Ureter (tissue), 1 donor: ENCODE results near the gene BOLA2B. TPM values are rescaled to one million over a fixed set of nuclear protein-coding genes. Genes with fewer than 3 reads are reported as not detected.
"Not testable (repeated sequence)": the region's sequence is repeated elsewhere in the genome, so short reads cannot be mapped to it uniquely, and the experiment has no call there.

Source experiments
- DNase-seq: peaks from one replicate; pipeline ENCODE4 v3.0.0-alpha.2; 2020; ENCODE audit warnings: low spot score
- total RNA-seq: library from RNA; stranded (reverse); gene quantifications from one replicate; pipeline ENCODE4 v1.2.4, GENCODE V29; 2023
- donor health status: DM: yes; HTN: yes; CAD: no.

The BOLA2B gene
- total RNA-seq, 1 donor from 2014 or later = 82.9 TPM

DNA sequence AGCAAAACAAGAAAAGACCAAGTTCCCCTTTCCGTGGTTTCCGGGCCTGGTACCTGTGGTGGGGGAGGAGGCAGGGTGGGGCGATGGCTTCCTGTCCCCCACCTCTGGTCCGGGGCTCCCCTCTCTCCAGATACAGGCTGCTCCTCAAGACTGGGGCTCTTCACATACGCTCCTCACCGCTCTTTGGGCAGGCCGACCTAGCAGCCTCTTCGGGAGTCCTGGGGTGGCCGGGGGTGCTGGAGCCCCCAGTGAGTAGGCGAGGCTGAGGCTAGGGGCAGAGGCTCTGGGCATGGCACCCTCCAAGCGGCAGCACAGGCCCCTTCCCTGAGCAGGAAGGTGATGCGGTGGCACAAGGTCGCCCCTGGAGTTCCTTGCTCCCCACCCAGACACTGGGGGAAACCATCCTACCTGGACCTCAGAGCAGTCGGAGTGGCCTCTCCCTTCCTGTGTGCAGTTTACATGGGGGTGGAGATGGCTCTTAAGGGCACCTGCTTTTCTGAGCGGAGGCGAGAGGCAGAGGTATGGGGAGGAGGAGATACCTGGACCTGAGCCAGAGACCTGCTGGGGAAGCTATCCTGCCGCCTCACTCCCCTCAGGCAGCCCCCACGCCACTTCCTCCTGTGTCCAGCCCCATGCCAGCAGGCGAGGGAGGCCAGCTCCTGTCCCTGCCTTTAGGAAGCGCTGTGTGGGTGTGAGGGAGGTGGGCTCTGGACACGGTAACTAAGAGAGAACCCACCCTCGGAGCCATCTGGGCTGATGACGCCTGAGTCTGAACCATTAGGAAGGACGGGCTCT lies 9.2 kb downstream of the BOLA2B start:
- DNase-seq = peak; percentile 62

DNA sequence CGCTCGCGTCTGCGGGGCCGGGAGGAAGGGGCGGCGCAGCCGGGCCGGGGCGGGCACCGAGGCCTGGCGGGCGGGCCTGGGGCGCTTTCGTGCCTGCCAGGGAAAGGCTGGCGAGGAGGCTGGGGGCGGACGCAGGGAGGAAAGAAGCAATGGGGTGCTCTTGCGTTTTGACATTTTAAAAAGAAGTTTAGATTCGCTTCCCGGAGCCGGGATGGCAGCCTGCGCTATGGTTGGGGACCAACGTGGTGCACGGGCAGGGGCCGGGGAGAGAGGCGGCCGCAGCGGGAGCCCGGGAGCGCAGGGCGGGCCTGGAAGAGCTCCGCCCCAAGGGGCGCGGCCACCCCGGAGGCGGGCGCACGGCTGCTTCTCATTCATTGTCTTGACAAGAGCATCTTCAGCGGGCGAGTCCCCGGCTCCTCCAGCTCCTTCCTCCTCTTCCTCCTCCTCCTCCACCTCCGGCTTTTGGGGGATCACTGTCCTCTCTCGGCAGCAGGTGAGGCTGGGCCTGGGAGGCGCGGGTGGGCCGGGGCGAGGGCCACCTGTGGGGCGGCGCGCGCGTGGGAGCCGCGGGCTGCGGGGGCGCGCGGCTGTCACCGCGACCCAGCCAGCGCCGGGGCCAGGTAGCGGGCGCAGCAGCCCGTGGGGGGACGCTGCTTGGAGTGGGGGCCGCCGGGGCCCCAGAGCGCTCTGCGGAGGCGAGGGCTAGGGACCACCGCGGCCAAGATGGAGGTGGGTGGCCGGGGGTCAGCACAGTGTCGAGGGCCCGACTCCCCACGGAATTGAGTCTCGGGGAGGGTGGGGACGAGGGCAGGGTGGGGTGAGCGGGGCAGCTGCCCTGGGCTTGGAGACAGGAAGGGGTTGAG lies 10.0 kb downstream of the BOLA2B start, which contains the start of gene CORO1A:
Gene CORO1A (plus strand): TSS at position 370 of the 863 bp plus-strand sequence. CDS start 1,608 bp downstream, outside the sequence.
- DNase-seq = peak; percentile 88

DNA sequence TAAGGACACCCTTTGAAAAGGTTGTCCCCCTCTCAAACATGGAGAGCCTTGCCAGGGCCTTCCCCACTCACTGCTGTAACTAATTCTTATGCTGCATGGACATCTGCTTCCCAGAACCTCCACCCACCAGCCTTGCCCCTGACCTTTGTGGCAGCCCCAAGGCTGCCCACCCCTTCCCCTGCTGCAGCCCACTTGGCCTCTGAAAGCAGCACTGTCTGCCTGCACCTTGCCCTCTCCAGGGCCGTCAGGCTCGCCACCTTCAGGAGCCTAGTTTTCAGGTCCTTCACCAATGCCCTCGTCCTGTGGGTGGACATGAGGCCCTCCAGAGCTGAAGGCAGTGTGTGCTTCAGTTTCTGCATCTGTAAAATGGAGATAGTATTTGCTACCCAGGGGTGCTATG lies 12.7 kb downstream of the BOLA2B start:
- DNase-seq = no peak

DNA sequence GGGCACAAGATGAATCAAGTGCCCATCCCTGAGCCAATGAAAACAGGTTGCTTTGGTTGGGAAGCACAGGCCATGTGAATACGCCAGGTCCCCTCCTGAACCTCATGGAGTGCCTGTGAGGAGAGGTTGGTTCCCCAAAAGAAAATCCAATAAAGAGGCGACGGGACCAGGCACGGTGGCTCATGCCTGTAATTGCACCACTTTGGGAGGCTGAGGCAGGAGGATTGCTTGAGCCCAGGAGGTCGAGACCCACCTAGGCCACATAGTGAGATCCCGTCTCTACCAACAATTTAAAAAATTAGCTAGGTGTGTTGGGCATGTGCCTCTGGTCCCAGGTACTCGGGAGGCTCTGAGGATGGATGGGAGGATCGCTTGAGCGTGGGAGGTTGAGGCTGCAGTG lies 13.5 kb downstream of the BOLA2B start:
- no peak for DNase-seq

DNA sequence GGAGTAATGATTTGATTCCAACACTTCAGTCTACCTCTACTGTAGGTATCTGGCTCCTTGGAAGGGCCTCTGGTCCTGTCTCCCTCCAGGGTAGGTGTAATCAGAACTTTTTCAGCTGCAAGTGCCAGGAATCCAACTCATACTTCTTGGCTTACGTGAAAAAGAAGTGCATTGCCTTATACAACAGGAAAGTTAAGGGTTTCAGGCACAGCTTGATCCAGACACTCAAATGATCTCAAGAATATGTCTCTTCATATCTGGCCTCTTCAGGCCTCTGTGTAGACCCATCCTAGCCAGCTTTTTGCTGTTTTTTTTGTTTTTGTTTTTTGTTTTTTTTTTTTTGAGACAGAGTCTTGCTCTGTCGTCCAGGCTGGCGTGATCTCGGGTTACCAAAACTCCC lies 14.3 kb downstream of the BOLA2B start:
- no peak for DNase-seq

GRCh38 chr16:30176876-30177275 lies 16.6 kb downstream of the BOLA2B start:
- DNase-seq = not testable (repeated sequence)

DNA sequence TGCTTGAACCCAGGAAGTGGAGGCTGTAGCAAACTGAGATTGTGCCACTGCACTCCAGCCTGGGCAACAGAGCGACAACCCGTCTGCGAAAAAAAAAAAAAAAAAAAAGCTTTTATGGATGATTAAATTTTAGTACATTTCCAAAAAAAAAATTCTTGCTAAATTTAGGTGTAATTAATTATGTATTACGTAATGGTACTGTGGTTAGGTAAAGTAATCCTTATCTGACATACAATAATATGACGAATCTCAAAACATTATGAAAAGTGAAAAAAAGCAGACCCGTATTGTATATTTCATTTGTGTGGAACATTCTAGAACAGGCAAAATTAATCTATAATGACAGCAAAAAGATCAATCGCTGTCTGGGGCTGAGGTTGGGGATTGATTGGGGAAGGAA lies 20.4 kb downstream of the BOLA2B start:
- DNase-seq = no peak

DNA sequence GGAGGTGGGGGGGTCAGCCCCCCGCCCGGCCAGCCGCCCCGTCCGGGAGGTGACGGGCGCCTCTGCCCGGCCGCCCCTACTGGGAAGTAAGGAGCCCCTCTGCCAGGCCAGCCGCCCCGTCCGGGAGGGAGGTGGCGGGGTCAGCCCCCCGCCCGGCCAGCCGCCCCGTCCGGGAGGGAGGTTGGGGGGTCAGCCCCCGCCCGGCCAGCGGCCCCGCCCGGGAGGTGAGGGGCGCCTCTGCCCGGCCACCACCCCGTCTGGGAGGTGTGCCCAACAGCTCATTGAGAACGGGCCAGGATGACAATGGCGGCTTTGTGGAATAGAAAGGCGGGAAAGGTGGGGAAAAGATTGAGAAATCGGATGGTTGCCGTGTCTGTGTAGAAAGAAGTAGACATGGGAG lies 23.3 kb downstream of the BOLA2B start:
- not testable (repeated sequence) for DNase-seq

DNA sequence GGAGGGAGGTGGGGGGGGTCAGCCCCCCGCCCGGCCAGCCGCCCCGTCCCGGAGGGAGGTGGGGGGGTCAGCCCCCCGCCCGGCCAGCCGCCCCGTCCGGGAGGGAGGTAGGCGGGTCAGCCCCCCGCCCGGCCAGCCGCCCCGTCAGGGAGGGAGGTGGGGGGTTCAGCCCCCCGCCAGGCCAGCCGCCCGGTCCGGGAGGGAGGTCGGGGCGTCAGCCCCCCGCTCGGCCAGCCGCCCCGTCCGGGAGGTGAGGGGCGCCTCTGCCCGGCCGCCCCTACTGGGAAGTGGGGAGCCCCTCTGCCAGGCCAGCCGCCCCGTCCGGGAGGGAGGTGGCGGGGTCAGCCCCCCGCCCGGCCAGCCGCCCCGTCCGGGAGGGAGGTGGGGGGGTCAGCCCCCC lies 24.1 kb downstream of the BOLA2B start:
- DNase-seq = not testable (repeated sequence)

DNA sequence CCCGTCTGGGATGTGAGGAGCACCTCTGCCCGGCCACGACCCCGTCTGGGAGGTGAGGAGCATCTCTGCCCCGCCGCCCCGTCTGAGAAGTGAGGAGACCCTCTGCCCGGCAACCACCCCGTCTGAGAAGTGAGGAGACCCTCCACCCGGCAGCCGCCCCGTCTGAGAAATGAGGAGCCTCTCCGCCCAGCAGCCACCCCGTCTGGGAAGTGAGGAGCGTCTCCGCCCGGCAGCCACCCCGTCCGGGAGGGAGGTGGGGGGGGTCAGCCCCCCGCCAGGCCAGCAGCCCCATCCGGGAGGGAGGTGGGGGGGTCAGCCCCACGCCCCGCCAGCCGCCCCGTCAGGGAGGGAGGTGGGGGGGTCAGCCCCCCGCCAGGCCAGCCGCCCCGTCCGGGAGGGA lies 24.7 kb downstream of the BOLA2B start:
- DNase-seq = not testable (repeated sequence)

GRCh38 chr16:30166202-30166902 lies 27.1 kb downstream of the BOLA2B start:
- DNase-seq = no peak

- no peak for DNase-seq
Observed at GRCh38 chr16:30163538-30163937, 29.9 kb downstream of the BOLA2B start.

GRCh38 chr16:30157214-30157613 lies 36.3 kb downstream of the BOLA2B start:
- no peak for DNase-seq

DNA sequence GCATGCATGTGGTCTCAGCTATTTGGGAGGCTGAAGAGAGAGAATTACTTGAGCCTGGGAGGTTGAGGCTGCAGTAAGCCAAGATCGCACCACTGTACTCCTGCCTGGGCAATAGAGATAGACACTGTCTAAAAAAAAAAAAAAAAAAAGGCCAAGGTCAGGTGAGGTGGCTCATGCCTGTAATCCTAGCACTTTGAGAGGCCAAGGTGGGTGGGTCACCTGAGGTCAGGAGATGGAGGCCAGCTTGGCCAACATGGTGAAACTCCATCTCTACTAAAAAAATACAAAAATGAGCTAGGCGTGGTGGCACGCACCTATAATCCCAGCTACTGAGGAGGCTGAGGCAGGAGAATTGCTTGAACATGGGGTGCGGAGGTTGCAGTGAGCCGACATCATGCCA lies 38.3 kb downstream of the BOLA2B start:
- no peak for DNase-seq

DNA sequence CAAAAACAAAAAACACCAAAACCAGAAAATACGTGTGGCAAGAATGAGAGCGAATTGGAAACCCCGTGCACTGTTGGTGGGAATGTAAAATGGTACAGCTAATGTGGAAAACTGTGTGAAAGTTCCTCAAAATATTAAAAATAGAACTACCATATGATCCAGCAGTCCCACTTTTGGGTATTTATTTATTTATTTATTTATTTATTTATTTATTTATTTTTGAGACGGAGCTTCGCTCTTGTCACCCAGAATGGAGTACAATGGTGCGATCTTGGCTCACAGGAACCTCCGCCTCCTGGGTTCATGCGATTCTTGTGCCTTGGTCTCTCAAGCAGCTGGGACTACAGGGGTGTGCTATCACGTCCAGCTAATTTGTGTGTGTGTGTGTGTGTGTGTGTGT lies 40.9 kb downstream of the BOLA2B start:
- DNase-seq = no peak

DNA sequence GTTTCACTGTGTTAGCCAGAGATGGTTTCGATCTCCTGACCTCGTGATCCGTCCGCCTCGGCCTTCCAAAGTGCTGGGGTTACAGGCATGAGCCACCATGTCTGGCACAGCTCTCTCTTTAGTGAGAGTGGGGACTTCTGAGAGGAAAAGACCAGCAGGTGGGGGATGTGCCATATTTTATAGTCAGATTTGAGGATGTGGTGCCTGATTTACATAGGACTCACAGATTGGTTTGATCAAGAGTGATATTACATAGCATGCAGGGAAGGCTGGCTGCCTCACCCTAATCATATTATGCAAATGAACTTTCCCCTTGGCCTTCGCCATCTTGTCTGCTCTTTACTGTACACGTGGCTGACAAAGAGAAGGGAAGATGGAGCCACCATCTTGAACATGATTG lies 42.4 kb downstream of the BOLA2B start:
- no peak for DNase-seq

GRCh38 chr16:30149250-30149930 lies 44.1 kb downstream of the BOLA2B start:
- no peak for DNase-seq

DNA sequence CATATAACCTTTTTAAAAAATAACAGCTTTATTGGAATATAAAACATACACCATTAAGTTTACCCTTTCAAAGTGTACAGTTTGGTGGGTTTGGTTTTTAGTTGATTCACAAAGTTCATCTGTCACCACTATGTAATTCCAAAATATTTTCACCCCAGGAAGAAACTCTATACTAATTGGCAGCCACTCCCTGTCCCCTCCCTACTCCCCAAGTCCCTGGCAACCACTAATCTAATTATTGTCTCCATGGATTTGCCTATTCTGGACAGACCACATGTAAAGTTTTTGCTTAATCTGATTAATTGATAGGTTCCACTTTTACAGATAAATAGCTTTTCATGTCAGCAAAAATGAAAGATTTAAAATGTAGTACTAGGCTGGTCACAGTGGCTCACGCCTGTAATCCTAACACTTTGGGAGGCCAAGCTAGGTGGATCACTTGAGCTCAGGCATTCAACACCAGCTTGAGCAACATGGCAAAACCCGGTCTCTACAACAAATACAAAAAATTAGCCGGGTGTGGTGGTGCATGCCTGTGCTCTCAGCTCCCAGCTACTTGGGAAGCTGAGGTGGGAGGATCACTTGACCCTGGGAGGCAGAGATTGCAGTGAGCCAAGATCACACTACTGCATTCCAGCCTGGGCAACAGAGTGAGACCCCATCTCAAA lies 45.5 kb downstream of the BOLA2B start:
- DNase-seq = no peak

DNA sequence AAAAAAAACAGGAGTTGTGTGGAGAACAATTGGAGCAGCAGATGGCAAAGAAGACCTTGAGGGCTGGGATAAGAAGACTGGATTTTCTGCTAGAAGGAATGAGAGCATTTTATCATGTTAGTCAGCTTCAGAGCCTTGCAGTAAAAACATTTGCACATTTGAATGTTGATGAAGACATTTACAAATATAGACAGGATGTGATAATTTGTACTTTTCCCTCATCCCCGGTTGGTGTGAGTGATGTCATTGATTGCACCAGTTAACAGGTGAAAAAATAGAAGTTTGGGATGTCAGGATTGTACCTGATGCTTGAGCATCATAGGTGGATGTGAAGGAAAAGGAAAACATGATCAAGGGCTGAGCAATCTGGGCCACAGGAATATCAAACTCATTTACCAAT lies 47.8 kb downstream of the BOLA2B start:
- no peak for DNase-seq

GRCh38 chr16:30144917-30145316 lies 48.5 kb downstream of the BOLA2B start:
- DNase-seq = no peak

DNA sequence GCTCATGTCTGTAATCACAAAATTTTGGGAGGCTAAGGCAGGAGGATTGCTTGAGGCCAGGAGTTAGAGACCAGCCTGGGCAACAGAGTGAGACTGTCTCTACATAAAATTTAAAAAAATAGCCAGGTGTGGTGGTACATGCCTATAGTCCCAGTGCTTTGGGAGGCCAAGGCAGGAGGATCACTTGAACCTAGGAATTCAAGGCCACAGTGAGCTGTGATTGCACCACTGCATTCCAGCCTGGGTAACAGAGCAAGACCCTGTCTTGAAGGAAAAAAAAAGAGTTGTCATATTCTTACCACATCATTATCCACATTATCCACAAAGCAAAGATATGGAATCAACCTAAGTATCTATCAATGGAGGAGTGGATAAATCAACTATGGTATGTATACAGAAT lies 49.4 kb downstream of the BOLA2B start:
- no peak for DNase-seq
